CD14-positive monocyte (primary cell): Measurements from ENCODE around the gene COL19A1. TPM values are rescaled to one million over a fixed set of nuclear protein-coding genes. Genes with fewer than 3 reads are reported as not detected.
"Not testable (repeated sequence)": the region's sequence is repeated elsewhere in the genome, so short reads cannot be mapped to it uniquely, and the experiment has no call there.

Source experiments
- DNase-seq, 3 donors: peaks; one replicate each; pipeline ENCODE4 v3.0.0-alpha.2; 2011 to 2022
- H2AFZ ChIP-seq: 2 replicates; pipeline ENCODE4 v1.6.0; 2012; ENCODE audit warnings: mild to moderate bottlenecking, low read depth, low read length, inconsistent platforms; ENCODE audit not compliant: insufficient read depth, poor library complexity, severe bottlenecking
- H3K27ac ChIP-seq, 2 donors: 1 replicate in 1 of 2; 2 replicates in 1 of 2; pipeline ENCODE4 v1.5.1; 2012 to 2013; ENCODE audit warnings: low read length in 2 of 2, control low read depth in 1 of 2, inconsistent platforms in 1 of 2, low read depth in 1 of 2, mild to moderate bottlenecking in 1 of 2
- H3K27me3 ChIP-seq, 2 donors: one replicate each; pipeline versions ENCODE4 v1.6.0 to v1.6.1; 2011 to 2013; ENCODE audit warnings: low read length in 2 of 2; ENCODE audit not compliant: control insufficient read depth in 2 of 2, insufficient read depth in 2 of 2
- H3K36me3 ChIP-seq, 2 donors: replicated peaks in 1 of 2; 1 replicate in 1 of 2; 2 replicates in 1 of 2; pipeline versions ENCODE4 v1.5.1 to v1.6.1; 2012 to 2013; ENCODE audit warnings: low read length in 2 of 2, control low read depth in 1 of 2, inconsistent platforms in 1 of 2, mild to moderate bottlenecking in 1 of 2; ENCODE audit not compliant: insufficient read depth in 2 of 2, control insufficient read depth in 1 of 2
- H3K4me1 ChIP-seq, 2 donors: 1 replicate in 1 of 2; 2 replicates in 1 of 2; pipeline versions ENCODE4 v1.5.1 to v1.6.1; 2012 to 2013; ENCODE audit warnings: low read length in 2 of 2, control low read depth in 1 of 2, inconsistent platforms in 1 of 2, mild to moderate bottlenecking in 1 of 2, moderate library complexity in 1 of 2; ENCODE audit not compliant: insufficient read depth in 2 of 2, control insufficient read depth in 1 of 2
- H3K4me2 ChIP-seq: replicated peaks from 2 replicates; pipeline ENCODE3; 2012; ENCODE audit warnings: low read length, moderate library complexity, mild to moderate bottlenecking; ENCODE audit not compliant: poor library complexity, severe bottlenecking; ENCODE audit errors: extremely low read depth
- H3K4me3 ChIP-seq, 3 experiments: fragments of 200-600 bp in 1 of 3; sonication (generic) in 1 of 3; replicated peaks in 1 of 3; 1 replicate in 2 of 3; 2 replicates in 1 of 3; pipeline ENCODE4 v1.5.1; 2011 to 2013; ENCODE audit warnings: low read length in 3 of 3, mild to moderate bottlenecking in 3 of 3, control low read depth in 2 of 3, low read depth in 2 of 3, inconsistent platforms in 1 of 3, moderate library complexity in 1 of 3
- H3K79me2 ChIP-seq: 2 replicates; pipeline ENCODE4 v1.6.0; 2012; ENCODE audit warnings: mild to moderate bottlenecking, control low read depth, inconsistent platforms, low read length, moderate library complexity; ENCODE audit not compliant: insufficient read depth
- H3K9ac ChIP-seq: 2 replicates; pipeline ENCODE4 v1.6.0; 2017; ENCODE audit warnings: low read length, mild to moderate bottlenecking; ENCODE audit not compliant: insufficient read depth, poor library complexity, severe bottlenecking
- H3K9me3 ChIP-seq, 2 donors: replicated peaks in 1 of 2; 1 replicate in 1 of 2; 2 replicates in 1 of 2; pipeline versions ENCODE4 v1.5.1 to v1.6.1; 2012 to 2013; ENCODE audit warnings: low read length in 2 of 2, control low read depth in 1 of 2; ENCODE audit not compliant: control insufficient read depth in 1 of 2, insufficient read depth in 1 of 2
- H4K20me1 ChIP-seq: 2 replicates; pipeline ENCODE4 v1.6.0; 2012; ENCODE audit warnings: mild to moderate bottlenecking, low read length, control low read depth, moderate library complexity; ENCODE audit not compliant: insufficient read depth
- H3K27ac Mint-ChIP-seq, 7 donors: one replicate each; pipeline ENCODE4 v1.8.0; 2020; ENCODE audit warnings: mild to moderate bottlenecking in 7 of 7, mixed read lengths in 7 of 7, moderate library complexity in 6 of 7, inconsistent platforms in 2 of 7
- H3K27me3 Mint-ChIP-seq, 3 donors: one replicate each; pipeline ENCODE4 v1.8.0; 2021 to 2022; ENCODE audit warnings: low read depth in 3 of 3, mild to moderate bottlenecking in 3 of 3, mixed read lengths in 3 of 3, moderate library complexity in 3 of 3, inconsistent platforms in 1 of 3
- H3K36me3 Mint-ChIP-seq, 2 donors: one replicate each; pipeline ENCODE4 v1.8.0; 2020; ENCODE audit warnings: mixed read lengths in 2 of 2, inconsistent platforms in 1 of 2, mild to moderate bottlenecking in 1 of 2
- H3K4me1 Mint-ChIP-seq: one replicate; pipeline ENCODE4 v1.8.0; 2020; ENCODE audit warnings: mild to moderate bottlenecking, mixed read lengths
- H3K4me3 Mint-ChIP-seq, 2 donors: one replicate each; pipeline ENCODE4 v1.8.0; 2020; ENCODE audit warnings: mild to moderate bottlenecking in 2 of 2, mixed read lengths in 2 of 2, moderate library complexity in 1 of 2
- H3K9me3 Mint-ChIP-seq, 7 donors: one replicate each; pipeline ENCODE4 v1.8.0; 2020 to 2022; ENCODE audit warnings: mixed read lengths in 7 of 7, mild to moderate bottlenecking in 6 of 7, moderate library complexity in 6 of 7, inconsistent platforms in 2 of 7
- CTCF ChIP-seq: fragments of 200-600 bp; IDR thresholded peaks from one replicate; pipeline ENCODE4 v1.8.0; 2022; ENCODE audit warnings: antibody characterized with exemption, mild to moderate bottlenecking
- WGBS: methylation state at CpG from one replicate; pipeline ENCODE4 v1.1.5; 2013; ENCODE audit warnings: missing lambda C conversion rate; ENCODE audit not compliant: insufficient coverage; 5-methylcytosine and 5-hydroxymethylcytosine counted together
- intact Hi-C, 2 donors: fragments of 100-400 bp; cut with micrococcal nuclease; formaldehyde crosslinking; loops; one replicate each; pipeline versions ENCODE4 v1.15.0 to v1.15.1; 2023
- polyA plus RNA-seq, 3 donors: library from polyadenylated mRNA; depleted of rRNA in 1 of 3; unstranded in 2 of 3; stranded (reverse) in 1 of 3; fragments of 300-500 nt in 2 of 3; fragments of >200 nt in 1 of 3; fragmentation: Illumina TruSeq in 2 of 3; gene quantifications; 1 replicate in 2 of 3; 2 replicates in 1 of 3; pipeline ENCODE4 v1.2.3, GENCODE V29; 2012 to 2021

The COL19A1 gene
- polyA plus RNA-seq, 3 donors = not detected

GRCh38 chr6:69820438-69820837 is 45.9 kb upstream of the COL19A1 start:
- Histone ChIP-seq H3K36me3 (no peaks in the 10 kb centered on the region), H3K4me3 (no peak overlapping the region), H3K27me3 (no peaks in the 10 kb centered on the region), H3K4me1 (peaks cover 5 to 9% of the 10 kb centered on the region in 2 donors), H2AFZ (no peak overlapping the region), H3K9ac (no peak overlapping the region), H3K27ac (no peak overlapping the region), H4K20me1 (no peaks in the 10 kb centered on the region), H3K4me2 (no peak overlapping the region), H3K9me3 (peaks cover 0 to 3% of the 10 kb centered on the region in 2 donors), H3K79me2 (no peaks in the 10 kb centered on the region)
- Mint-ChIP-seq H3K27ac (peak overlapping the region in 1 of 7 donors; percentile 59), H3K27me3 (peaks cover 0 to 3% (median 0%) of the 10 kb centered on the region in 3 donors), H3K36me3 (peaks cover 0 to 2% of the 10 kb centered on the region in 2 donors), H3K9me3 (peaks cover 0 to 7% (median 2%) of the 10 kb centered on the region in 7 donors), H3K4me1 (peaks cover 9% of the 10 kb centered on the region), H3K4me3 (no peak overlapping the region)
- TF ChIP-seq CTCF = no peak
- intact Hi-C loops = no loop called here
- DNase-seq = no peak
- WGBS = 83% methylated on average over 1 of the region's 1 CpG

- H3K36me3 ChIP-seq, H3K27ac Mint-ChIP-seq, H3K4me1 Mint-ChIP-seq, H3K27ac ChIP-seq, H3K79me2 ChIP-seq, H3K9me3 ChIP-seq, H2AFZ ChIP-seq, H3K27me3 Mint-ChIP-seq, H3K9ac ChIP-seq, H4K20me1 ChIP-seq, H3K27me3 ChIP-seq, DNase-seq, intact Hi-C loops, H3K4me3 ChIP-seq, H3K36me3 Mint-ChIP-seq, H3K4me3 Mint-ChIP-seq, H3K9me3 Mint-ChIP-seq, H3K4me2 ChIP-seq, H3K4me1 ChIP-seq: not testable (repeated sequence)
- no CpG with 5 or more reads among the region's 5 CpGs for WGBS
These were observed 42.0 kb upstream of the COL19A1 start for GRCh38 chr6:69824355-69824754.
